Measurements from ENCODE around the gene SPATA31C1.

SPATA31C1 gene

DNA sequence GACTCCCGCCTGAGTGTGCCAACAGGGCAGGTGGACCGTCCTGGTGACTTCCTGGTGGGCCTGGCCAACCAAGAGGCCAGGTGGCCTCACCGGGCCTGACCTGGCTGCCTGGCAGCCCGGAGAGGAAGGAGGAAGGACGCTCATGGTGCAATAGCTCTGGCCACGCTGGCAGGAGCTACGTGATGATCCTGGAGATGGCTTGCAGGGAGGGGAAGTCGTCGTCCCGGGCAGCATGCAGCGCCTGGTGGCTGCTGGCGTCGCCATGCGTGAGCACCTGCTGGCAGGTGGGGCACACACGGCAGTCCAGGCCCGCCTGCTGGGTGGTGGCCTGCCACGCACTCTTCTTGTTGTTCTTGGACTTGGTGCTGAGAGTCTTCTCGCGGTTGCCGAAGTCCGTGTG lies 26.3 kb downstream of the SPATA31C1 start:
- no peak for DNase-seq

- DNase-seq = no peak
Observed at GRCh38 chr9:87944682-87945081, 26.9 kb downstream of the SPATA31C1 start.

DNA sequence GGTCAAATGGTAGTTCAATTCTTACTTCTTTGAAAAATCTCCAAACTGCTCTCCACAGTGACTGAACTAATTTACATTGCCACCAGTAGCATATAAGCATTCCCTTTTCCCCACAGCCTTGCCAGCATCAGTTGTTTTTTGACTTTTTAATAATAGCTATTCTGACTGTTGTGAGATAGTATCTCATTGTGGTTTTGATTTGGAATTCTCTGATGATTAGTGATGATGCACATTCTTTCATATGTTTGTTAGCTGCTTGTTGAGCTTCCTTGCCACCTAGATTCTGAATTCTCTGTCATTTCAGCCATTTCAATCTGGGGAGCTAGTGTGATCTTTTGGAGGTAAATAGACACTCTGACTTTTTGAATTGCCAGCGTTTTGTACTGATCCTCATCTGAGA lies 32.5 kb downstream of the SPATA31C1 start:
- no peak for DNase-seq

DNA sequence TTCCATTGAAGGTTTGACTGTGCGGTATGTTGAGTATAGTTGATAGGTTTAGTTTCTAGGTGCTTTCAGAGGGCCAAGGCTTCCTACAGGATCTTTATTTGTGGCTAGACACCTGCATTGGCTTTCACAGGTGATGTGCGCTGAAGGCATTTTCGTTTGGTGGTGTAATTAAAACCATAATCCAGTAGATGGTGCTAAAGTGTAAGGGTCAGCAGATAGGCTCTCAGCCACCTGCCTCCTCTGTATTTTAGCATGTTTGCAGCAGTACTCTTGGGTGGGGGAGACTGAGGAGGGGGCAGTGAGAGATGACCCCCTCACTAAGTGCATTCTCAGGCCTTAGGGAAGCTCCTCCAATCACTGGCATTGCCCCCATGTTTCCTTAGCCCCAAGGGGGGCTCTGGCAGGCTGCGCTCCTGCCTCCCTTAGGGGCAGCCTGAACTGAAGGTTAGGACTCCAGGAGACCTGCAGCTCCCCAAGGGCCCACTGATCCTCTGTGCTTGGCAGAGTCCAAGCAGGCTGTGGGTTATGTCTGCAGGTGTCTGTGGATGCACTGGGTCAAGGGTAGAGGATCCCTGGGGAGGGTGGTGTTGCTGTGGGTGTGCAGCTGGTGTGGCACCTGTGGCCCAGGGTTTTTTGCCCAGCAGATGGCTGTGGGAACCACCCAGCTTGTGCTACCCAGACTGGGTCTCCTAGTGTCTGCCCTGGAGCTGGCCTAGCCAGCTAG lies 33.2 kb downstream of the SPATA31C1 start:
- DNase-seq = no peak

DNA sequence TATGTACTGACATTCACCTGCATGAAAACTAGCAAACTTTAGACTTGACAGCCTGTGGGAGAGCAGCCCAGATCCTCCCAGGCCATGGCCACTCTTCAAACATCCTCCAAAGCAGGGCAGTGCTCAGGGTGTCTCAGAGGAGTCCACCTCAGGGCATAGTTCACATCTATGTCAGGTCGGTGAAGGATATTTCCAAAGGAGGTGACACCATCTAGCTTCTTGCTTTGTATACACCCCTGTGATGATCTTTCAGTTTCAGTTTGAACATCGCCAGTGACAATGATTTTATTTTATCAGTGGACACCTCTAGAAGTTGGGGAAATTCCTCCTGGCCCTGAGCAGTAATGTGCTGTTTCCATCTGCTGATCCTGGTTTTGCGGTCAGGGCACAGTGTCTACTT lies 36.5 kb downstream of the SPATA31C1 start:
- DNase-seq = no peak

- no peak for DNase-seq
Observed at GRCh38 chr9:87957839-87958238, 40.1 kb downstream of the SPATA31C1 start.

DNA sequence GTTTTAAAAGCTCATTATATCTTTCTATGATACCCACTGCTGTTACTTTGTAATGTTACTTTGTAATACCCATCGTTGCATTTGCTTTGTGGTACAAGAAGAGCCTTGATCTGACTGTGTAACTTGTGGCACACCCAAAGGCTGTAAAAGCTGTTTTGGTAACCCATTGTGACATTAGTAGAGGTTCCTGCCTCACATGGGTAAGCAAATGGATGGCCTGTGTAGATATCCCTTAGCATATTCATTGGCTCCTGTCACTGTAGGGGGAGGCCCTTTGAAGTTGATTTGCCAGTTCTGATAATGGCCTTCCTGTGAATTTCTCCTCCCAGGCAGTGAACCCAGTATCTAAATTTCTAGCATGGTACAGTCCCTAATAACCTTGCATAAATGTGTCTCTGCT lies 40.8 kb downstream of the SPATA31C1 start:
- no peak for DNase-seq

GRCh38 chr9:87959916-87960581 lies 42.3 kb downstream of the SPATA31C1 start:
- DNase-seq = no peak

GRCh38 chr9:87963770-87964169 lies 46.0 kb downstream of the SPATA31C1 start:
- DNase-seq = no peak

- DNase-seq = no peak
Observed at GRCh38 chr9:87964826-87965225, 47.1 kb downstream of the SPATA31C1 start.

- no peak for DNase-seq
Observed at GRCh38 chr9:87968155-87968554, 50.4 kb downstream of the SPATA31C1 start.

DNA sequence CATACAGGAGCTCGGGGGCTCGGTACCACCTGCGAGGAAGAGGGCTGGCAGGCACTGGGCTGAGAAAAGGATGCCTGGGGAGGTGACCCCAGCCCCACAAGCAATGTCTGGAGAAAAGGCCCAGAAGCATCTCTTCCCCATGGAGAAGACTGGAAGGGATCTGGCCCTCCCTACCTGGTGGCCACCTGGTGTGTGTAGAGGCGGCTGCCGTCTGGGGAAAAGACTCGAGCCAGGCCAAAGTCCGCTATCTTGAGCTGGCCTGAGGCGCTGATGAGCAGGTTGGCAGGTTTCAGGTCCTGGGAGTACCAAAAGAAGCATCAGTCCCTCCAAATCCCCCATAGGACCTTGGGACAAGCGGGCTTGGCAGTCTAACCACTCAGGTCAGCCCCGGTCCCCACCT lies 52.8 kb downstream of the SPATA31C1 start:
- no peak for DNase-seq

DNA sequence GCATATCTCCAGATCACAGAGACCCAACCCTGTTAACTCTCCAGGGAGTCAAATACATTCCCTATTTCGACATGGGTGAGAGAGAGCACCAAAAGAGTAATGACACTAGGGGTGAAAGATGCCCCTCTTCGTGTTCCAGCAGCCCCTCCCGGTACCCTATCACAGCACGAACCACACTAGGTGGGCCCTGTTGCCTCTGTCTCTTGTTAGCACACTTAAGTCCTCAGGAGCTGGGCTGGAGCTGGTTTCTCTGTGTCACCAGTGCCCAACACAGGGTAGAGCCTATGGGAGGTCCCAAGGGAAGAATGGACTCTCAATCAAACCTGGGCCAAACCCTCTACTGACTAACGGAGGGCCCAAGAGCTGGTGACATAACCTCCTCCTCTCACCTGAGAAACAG lies 55.4 kb downstream of the SPATA31C1 start:
- no peak for DNase-seq

Measured in right forelimb (tissue), 1 donor.